OCI-LY7 (cell line): Measurements from ENCODE around the gene AGPAT2.

Experiments
- EZH2phosphoT487 ChIP-seq: fragments of 200-600 bp; sonication (generic); IDR thresholded peaks from 2 replicates; pipeline ENCODE4 v1.6.1; 2018; ENCODE audit warnings: low read depth, borderline replicate concordance, mild to moderate bottlenecking, mixed run types, antibody characterized with exemption, low read length, moderate library complexity, mixed read lengths
- TF ChIP-seq, protein P1 (sequence below): fragments of 200-600 bp; sonication (generic); conservative IDR thresholded peaks from 2 replicates; pipeline ENCODE4 v1.5.1; 2014; ENCODE audit warnings: mild to moderate bottlenecking, antibody characterized with exemption, low read length, moderate library complexity, mixed read lengths

DNA sequence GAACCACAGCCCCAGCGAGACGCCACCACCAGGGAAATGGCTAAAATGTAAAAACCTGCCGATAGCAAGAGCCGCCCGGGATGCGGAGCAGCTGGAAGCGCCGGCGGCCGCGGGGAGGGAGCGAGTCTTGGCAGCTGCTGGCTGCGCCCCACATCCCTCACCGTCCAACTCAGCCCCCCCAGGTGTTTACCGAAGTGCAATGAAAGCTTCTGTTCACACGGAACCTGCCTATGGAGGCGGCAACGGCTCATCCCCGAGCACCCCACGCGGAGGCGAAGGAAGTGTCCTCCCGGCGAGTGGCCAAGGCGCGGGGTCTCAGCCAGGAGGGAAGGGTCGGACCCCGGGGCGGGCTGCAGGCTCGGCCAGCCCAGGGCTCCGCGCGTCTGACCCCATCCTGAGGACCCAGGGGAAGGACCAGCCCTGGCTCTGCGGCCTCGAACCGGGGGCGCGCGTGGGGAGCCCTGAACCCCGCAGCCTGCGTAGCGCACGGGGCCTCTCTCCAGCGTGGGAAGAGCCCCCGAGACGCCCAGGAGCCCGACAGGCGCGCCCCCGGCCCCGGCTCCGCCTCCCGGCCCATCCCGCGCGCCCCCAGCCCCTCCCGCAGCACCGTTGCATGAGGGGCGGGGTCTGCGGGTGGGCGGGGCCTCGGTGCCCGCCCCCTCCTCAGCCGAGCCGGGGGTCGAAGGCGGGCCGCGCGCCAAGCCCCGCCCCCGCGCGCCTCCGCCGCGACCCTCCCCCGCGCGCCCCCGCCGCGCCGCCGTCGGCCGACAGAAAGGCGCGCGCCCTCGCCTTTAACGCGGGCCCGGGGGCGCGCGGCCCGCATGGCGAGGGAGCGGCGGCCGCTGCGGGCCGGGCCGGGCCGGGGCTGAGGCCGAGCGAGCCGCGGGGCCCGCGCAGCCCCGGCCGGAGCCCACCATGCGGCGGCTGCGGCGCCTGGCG, 24.8 kb upstream of the AGPAT2 start, which contains the start of gene DIPK1B:
- TF ChIP-seq, protein P1, sequence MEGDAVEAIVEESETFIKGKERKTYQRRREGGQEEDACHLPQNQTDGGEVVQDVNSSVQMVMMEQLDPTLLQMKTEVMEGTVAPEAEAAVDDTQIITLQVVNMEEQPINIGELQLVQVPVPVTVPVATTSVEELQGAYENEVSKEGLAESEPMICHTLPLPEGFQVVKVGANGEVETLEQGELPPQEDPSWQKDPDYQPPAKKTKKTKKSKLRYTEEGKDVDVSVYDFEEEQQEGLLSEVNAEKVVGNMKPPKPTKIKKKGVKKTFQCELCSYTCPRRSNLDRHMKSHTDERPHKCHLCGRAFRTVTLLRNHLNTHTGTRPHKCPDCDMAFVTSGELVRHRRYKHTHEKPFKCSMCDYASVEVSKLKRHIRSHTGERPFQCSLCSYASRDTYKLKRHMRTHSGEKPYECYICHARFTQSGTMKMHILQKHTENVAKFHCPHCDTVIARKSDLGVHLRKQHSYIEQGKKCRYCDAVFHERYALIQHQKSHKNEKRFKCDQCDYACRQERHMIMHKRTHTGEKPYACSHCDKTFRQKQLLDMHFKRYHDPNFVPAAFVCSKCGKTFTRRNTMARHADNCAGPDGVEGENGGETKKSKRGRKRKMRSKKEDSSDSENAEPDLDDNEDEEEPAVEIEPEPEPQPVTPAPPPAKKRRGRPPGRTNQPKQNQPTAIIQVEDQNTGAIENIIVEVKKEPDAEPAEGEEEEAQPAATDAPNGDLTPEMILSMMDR, result no peak
- no peak for TF ChIP-seq EZH2phosphoT487
